ENCODE results near the gene PLEKHN1.
"Not testable (repeated sequence)": the region's sequence is repeated elsewhere in the genome, so short reads cannot be mapped to it uniquely, and the experiment has no call there.

GRCh38 chr1:976791-977190 lies 10.5 kb downstream of the PLEKHN1 start:
- not testable (repeated sequence) for TF ChIP-seq CTCF (IDR thresholded peaks at IDR 0.05; ENCODE audit: low read length); EZH2 (IDR thresholded peaks at IDR 0.05; ENCODE audit: borderline replicate concordance, low read length)
